Gastroesophageal sphincter (tissue), 4 donors: ENCODE results near the gene AQP12B. TPM values are rescaled to one million over a fixed set of nuclear protein-coding genes. Genes with fewer than 3 reads are reported as not detected.
"Not testable (repeated sequence)": the region's sequence is repeated elsewhere in the genome, so short reads cannot be mapped to it uniquely, and the experiment has no call there.

Source experiments
- ATAC-seq: fragments of 150-250 bp; one replicate; pipeline ENCODE4 v1.9.1; 2016; ENCODE audit warnings: mild to moderate bottlenecking, moderate library complexity
- H3K27ac ChIP-seq, 4 donors: fragments of 200-600 bp; sonication (generic) in 3 of 4; 1 replicate in 3 of 4; 2 replicates in 1 of 4; pipeline ENCODE4 v1.5.1; 2016 to 2019
- H3K27me3 ChIP-seq: fragments of 200-600 bp; sonication (generic); one replicate; pipeline ENCODE4 v1.5.1; 2019
- H3K36me3 ChIP-seq, 2 donors: fragments of 200-600 bp; sonication (generic); one replicate each; pipeline ENCODE4 v1.5.1; 2019; ENCODE audit warnings: control low read depth in 1 of 2
- H3K4me1 ChIP-seq, 3 donors: fragments of 200-600 bp; sonication (generic); 1 replicate in 2 of 3; 2 replicates in 1 of 3; pipeline ENCODE4 v1.5.1; 2016 to 2019; ENCODE audit warnings: control low read depth in 2 of 3
- H3K4me3 ChIP-seq, 2 donors: fragments of 200-600 bp; sonication (generic); one replicate each; pipeline ENCODE4 v1.5.1; 2019; ENCODE audit warnings: mild to moderate bottlenecking in 1 of 2, moderate library complexity in 1 of 2
- H3K9me3 ChIP-seq, 3 donors: fragments of 200-600 bp; sonication (generic); one replicate each; pipeline ENCODE4 v1.5.1; 2017 to 2019; ENCODE audit warnings: control low read depth in 2 of 3
- CTCF ChIP-seq, 4 experiments: fragments of 200-600 bp in 2 of 4; fragments of 450-650 bp in 2 of 4; sonication (generic) in 1 of 4; IDR thresholded peaks; one replicate each; pipeline ENCODE4 v1.5.1; 2017 to 2019; ENCODE audit warnings: antibody characterized with exemption in 4 of 4, mild to moderate bottlenecking in 2 of 4, moderate library complexity in 2 of 4
- EP300 ChIP-seq: sonication (generic); formaldehyde crosslinking; IDR thresholded peaks from one replicate; pipeline ENCODE4 v1.6.1; 2017; ENCODE audit warnings: antibody characterized with exemption, mild to moderate bottlenecking
- POLR2A ChIP-seq, 2 donors: fragments of 450-650 bp; IDR thresholded peaks; one replicate each; pipeline ENCODE4 v1.6.1; 2017; ENCODE audit warnings: antibody characterized with exemption in 2 of 2, mild to moderate bottlenecking in 2 of 2, moderate library complexity in 1 of 2
- POLR2AphosphoS5 ChIP-seq: sonication (generic); formaldehyde crosslinking; IDR thresholded peaks from one replicate; pipeline ENCODE4 v1.6.1; 2017; ENCODE audit warnings: antibody characterized with exemption
- WGBS, 2 donors: methylation state at CpG; one replicate each; pipeline ENCODE4 v1.1.5; 2018; ENCODE audit warnings: low coverage in 1 of 2; 5-methylcytosine and 5-hydroxymethylcytosine counted together
- total RNA-seq, 4 donors: library from RNA; depleted of rRNA; stranded (reverse); fragments of >200 nt; gene quantifications; one replicate each; pipeline ENCODE4 v1.1.0, GENCODE V29; 2016

The AQP12B gene
- not detected for total RNA-seq

GRCh38 chr2:240682431-240683224, at the start of gene AQP12B:
Gene AQP12B, minus strand, starts transcription at chr2:240682885. Its CDS starts 48 bp downstream, at chr2:240682837.
- not testable (repeated sequence) for H3K27me3 ChIP-seq, H3K4me1 ChIP-seq, H3K36me3 ChIP-seq, H3K4me3 ChIP-seq, H3K27ac ChIP-seq, H3K9me3 ChIP-seq
- ATAC-seq = peak; percentile 14
- no CpG with 5 or more reads among the region's 37 CpGs for WGBS, 2 donors

GRCh38 chr2:240732184-240732583, 49.5 kb upstream of the AQP12B start:
- no peak for TF ChIP-seq CTCF (IDR thresholded peaks at IDR 0.05)
- no peak for TF ChIP-seq EP300
- no peak for TF ChIP-seq POLR2AphosphoS5
- no peak for TF ChIP-seq POLR2A (IDR thresholded peaks at IDR 0.05)
- Histone ChIP-seq H3K27ac (no peak overlapping the region), H3K4me1 (no peaks in the 10 kb centered on the region), H3K36me3 (no peaks in the 10 kb centered on the region), H3K9me3 (no peaks in the 10 kb centered on the region), H3K4me3 (no peak overlapping the region), H3K27me3 (peaks cover 42% of the 10 kb centered on the region)
- WGBS, 2 donors = 89% methylated on average over 5 of the region's 5 CpGs; no CpG with 5 or more reads in 1 of the 2 donors
- no peak for ATAC-seq

GRCh38 chr2:240731178-240731545, 48.5 kb upstream of the AQP12B start:
- Histone ChIP-seq H3K4me3 (no peak overlapping the region), H3K4me1 (no peaks in the 10 kb centered on the region), H3K9me3 (no peaks in the 10 kb centered on the region), H3K27ac (no peak overlapping the region), H3K36me3 (no peaks in the 10 kb centered on the region), H3K27me3 (peaks cover 42% of the 10 kb centered on the region)
- WGBS, 2 donors = 33 to 39% methylated on average over 6 to 8 of the region's 9 CpGs
- ATAC-seq = no peak
- no peak for TF ChIP-seq EP300

- WGBS, 2 donors = no CpG with 5 or more reads among the region's 10 CpGs
- no peak overlapping the region for H3K4me3 ChIP-seq
- no peaks in the 10 kb centered on the region for H3K9me3 ChIP-seq
- H3K27me3 ChIP-seq = peaks cover 44% of the 10 kb centered on the region
- H3K27ac ChIP-seq = no peak overlapping the region
- no peak for TF ChIP-seq EP300
- no peak for TF ChIP-seq POLR2AphosphoS5
- no peak for TF ChIP-seq CTCF (IDR thresholded peaks at IDR 0.05)
- TF ChIP-seq POLR2A (IDR thresholded peaks at IDR 0.05) = no peak
- H3K4me1 ChIP-seq = no peaks in the 10 kb centered on the region
- ATAC-seq = no peak
- no peaks in the 10 kb centered on the region for H3K36me3 ChIP-seq
Measured at GRCh38 chr2:240730501-240731177, 48.0 kb upstream of the AQP12B start.

- peaks cover 41% of the 10 kb centered on the region for H3K27me3 ChIP-seq
- H3K27ac ChIP-seq = no peak overlapping the region
- no peak overlapping the region for H3K4me3 ChIP-seq
- H3K9me3 ChIP-seq = no peaks in the 10 kb centered on the region
- H3K36me3 ChIP-seq = no peaks in the 10 kb centered on the region
- no peaks in the 10 kb centered on the region for H3K4me1 ChIP-seq
- 53 to 70% methylated on average over 7 of the region's 7 CpGs for WGBS, 2 donors
- ATAC-seq = no peak
- TF ChIP-seq CTCF (IDR thresholded peaks at IDR 0.05) (no peak), POLR2AphosphoS5 (no peak), POLR2A (IDR thresholded peaks at IDR 0.05) (no peak), EP300 (no peak)
Measured at GRCh38 chr2:240728827-240729226, 46.1 kb upstream of the AQP12B start.

GRCh38 chr2:240728361-240728760, 45.7 kb upstream of the AQP12B start:
- no peak for ATAC-seq
- WGBS, 2 donors = 82 to 95% methylated on average over 3 to 9 of the region's 10 CpGs
- no peaks in the 10 kb centered on the region for H3K9me3 ChIP-seq

More at GRCh38 chr2:240728361-240728760, 45.7 kb upstream of the AQP12B start:
- TF ChIP-seq POLR2AphosphoS5 (no peak), POLR2A (IDR thresholded peaks at IDR 0.05) (no peak), EP300 (no peak), CTCF (IDR thresholded peaks at IDR 0.05) (no peak)
- Histone ChIP-seq H3K27me3 (peaks cover 41% of the 10 kb centered on the region), H3K4me1 (no peaks in the 10 kb centered on the region), H3K27ac (no peak overlapping the region), H3K4me3 (no peak overlapping the region), H3K36me3 (no peaks in the 10 kb centered on the region)
